Testis (tissue), 3 donors: ENCODE data around the gene PLEKHA7. TPM values are rescaled to one million over a fixed set of nuclear protein-coding genes. Genes with fewer than 3 reads are reported as not detected.
"Not testable (repeated sequence)": the region's sequence is repeated elsewhere in the genome, so short reads cannot be mapped to it uniquely, and the experiment has no call there.

Experiments
- DNase-seq: peaks from one replicate; pipeline ENCODE4 v3.0.0-alpha.2; 2019
- H3K27ac ChIP-seq, 2 donors: fragments of 200-600 bp; sonication (generic); one replicate each; pipeline ENCODE4 v1.5.1; 2019
- H3K27me3 ChIP-seq: fragments of 200-600 bp; sonication (generic); one replicate; pipeline ENCODE4 v1.5.1; 2019
- H3K36me3 ChIP-seq: fragments of 200-600 bp; sonication (generic); one replicate; pipeline ENCODE4 v1.5.1; 2017; ENCODE audit warnings: low read depth; ENCODE audit errors: missing control alignments
- H3K4me1 ChIP-seq: fragments of 200-600 bp; sonication (generic); one replicate; pipeline ENCODE4 v1.5.1; 2019
- H3K4me3 ChIP-seq, 2 donors: fragments of 200-600 bp; sonication (generic); one replicate each; pipeline ENCODE4 v1.5.1; 2017 to 2019
- H3K9me3 ChIP-seq: fragments of 200-600 bp; sonication (generic); one replicate; pipeline ENCODE4 v1.5.1; 2017
- CTCF ChIP-seq, 3 experiments: fragments of 450-650 bp in 2 of 3; fragments of 200-600 bp in 1 of 3; sonication (generic) in 1 of 3; IDR thresholded peaks; one replicate each; pipeline ENCODE4 v1.5.1; 2016 to 2019; ENCODE audit warnings: antibody characterized with exemption in 3 of 3, mild to moderate bottlenecking in 2 of 3, moderate library complexity in 1 of 3
- POLR2A ChIP-seq: fragments of 450-650 bp; IDR thresholded peaks from one replicate; pipeline ENCODE4 v1.6.1; 2017; ENCODE audit warnings: antibody characterized with exemption, mild to moderate bottlenecking, moderate library complexity
- WGBS, 2 donors: methylation state at CpG; one replicate each; pipeline ENCODE4 v1.1.5; 2018; 5-methylcytosine and 5-hydroxymethylcytosine counted together
- intact Hi-C: fragments of 100-400 bp; cut with DNase I; formaldehyde crosslinking; loops from one replicate; pipeline ENCODE4 v1.15.1; 2023; ENCODE audit warnings: low total_unique reads
- polyA plus RNA-seq: library from polyadenylated mRNA; stranded (reverse); fragments of 350-450 nt; fragmentation: Illumina TruSeq; extraction: RNeasy Lipid Tissue Mini Kit (QIAGEN cat#74804); gene quantifications from one replicate; pipeline ENCODE4 v1.2.3, GENCODE V29; 2014; ENCODE audit warnings: low read depth, low replicate concordance; ENCODE audit not compliant: insufficient read depth
- total RNA-seq, 2 donors: library from RNA; depleted of rRNA; stranded (reverse); fragments of >200 nt; gene quantifications; one replicate each; pipeline ENCODE4 v1.2.3, GENCODE V29; 2016

PLEKHA7 gene
- total and polyA plus RNA-seq, 3 donors from 2014 or later: 33.0 to 64.9 (median 63.9) TPM

GRCh38 chr11:16968196-16968595, 46.0 kb downstream of the PLEKHA7 start:
- intact Hi-C loops: no loop called here

GRCh38 chr11:16966930-16967671, 47.1 kb downstream of the PLEKHA7 start:
- DNase-seq: no peak
- WGBS, 2 donors: 83 to 89% methylated on average over 6 of the region's 6 CpGs
- no peak for TF ChIP-seq CTCF (IDR thresholded peaks at IDR 0.05)
- TF ChIP-seq POLR2A: no peak
- no peaks in the 10 kb centered on the region for H3K27me3 ChIP-seq
- intact Hi-C loops: no loop called here
- H3K27ac ChIP-seq: no peak overlapping the region
- H3K4me1 ChIP-seq: no peaks in the 10 kb centered on the region
- no peak overlapping the region for H3K4me3 ChIP-seq
- H3K36me3 ChIP-seq: no peaks in the 10 kb centered on the region
- no peaks in the 10 kb centered on the region for H3K9me3 ChIP-seq

More at GRCh38 chr11:16968196-16968595, 46.0 kb downstream of the PLEKHA7 start:
- Histone ChIP-seq H3K4me3 (no peak overlapping the region), H3K27me3 (no peaks in the 10 kb centered on the region), H3K27ac (no peak overlapping the region), H3K4me1 (no peaks in the 10 kb centered on the region), H3K9me3 (no peaks in the 10 kb centered on the region), H3K36me3 (no peaks in the 10 kb centered on the region)
- no peak for TF ChIP-seq POLR2A
- no peak for TF ChIP-seq CTCF (IDR thresholded peaks at IDR 0.05)
- 80 to 92% methylated on average over 2 of the region's 2 CpGs for WGBS, 2 donors
- DNase-seq: no peak

- Histone ChIP-seq H3K9me3 (no peaks in the 10 kb centered on the region), H3K36me3 (no peaks in the 10 kb centered on the region), H3K4me1 (no peaks in the 10 kb centered on the region), H3K4me3 (no peak overlapping the region), H3K27ac (no peak overlapping the region), H3K27me3 (no peaks in the 10 kb centered on the region)
- WGBS, 2 donors: 84 to 95% methylated on average over 3 of the region's 3 CpGs
- no peak for DNase-seq
- no peak for TF ChIP-seq CTCF (IDR thresholded peaks at IDR 0.05)
- no peak for TF ChIP-seq POLR2A
- intact Hi-C loops: no loop called here
These were observed 49.7 kb downstream of the PLEKHA7 start for GRCh38 chr11:16964501-16964900.

GRCh38 chr11:16963316-16963876, 50.8 kb downstream of the PLEKHA7 start:
- no peaks in the 10 kb centered on the region for H3K27me3 ChIP-seq
- no peaks in the 10 kb centered on the region for H3K9me3 ChIP-seq
- no peak overlapping the region for H3K4me3 ChIP-seq
- intact Hi-C loops: no loop called here
- TF ChIP-seq POLR2A (no peak), CTCF (IDR thresholded peaks at IDR 0.05) (no peak)
- H3K27ac ChIP-seq: no peak overlapping the region
- no peaks in the 10 kb centered on the region for H3K36me3 ChIP-seq
- no peak for DNase-seq
- WGBS, 2 donors: 56 to 75% methylated on average over 3 of the region's 3 CpGs
- H3K4me1 ChIP-seq: no peaks in the 10 kb centered on the region

DNA sequence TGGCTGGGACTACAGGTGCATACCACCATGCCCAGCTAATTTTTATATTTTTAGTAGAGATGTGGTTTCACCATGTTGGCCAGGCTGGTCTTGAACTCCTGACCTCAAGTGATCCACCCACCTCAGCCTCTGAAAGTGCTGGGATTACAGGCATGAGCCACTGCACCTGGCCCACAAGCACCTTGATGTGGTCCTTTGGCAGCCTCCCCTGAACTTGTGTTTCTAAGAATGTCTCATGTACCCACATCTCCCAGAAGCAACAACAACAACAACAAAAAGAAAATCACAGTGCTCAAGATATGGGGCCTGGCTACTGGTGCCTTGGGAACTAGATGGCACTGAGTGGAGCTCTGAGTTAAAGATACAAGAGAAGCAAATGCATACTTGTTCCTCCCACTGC, 51.6 kb downstream of the PLEKHA7 start:
- H3K9me3 ChIP-seq, intact Hi-C loops, H3K36me3 ChIP-seq, H3K4me3 ChIP-seq, H3K27me3 ChIP-seq, H3K27ac ChIP-seq, DNase-seq, H3K4me1 ChIP-seq: not testable (repeated sequence)
